PC-9 (cell line): ENCODE measurements around the gene SREBF2.

ENCODE experiments used
- EZH2 ChIP-seq: fragments of 200-600 bp; sonication (generic); IDR thresholded peaks from 2 replicates; pipeline ENCODE4 v1.8.0; 2017; ENCODE audit warnings: antibody characterized with exemption, low read depth
- TF ChIP-seq, protein P1 (sequence below): fragments of 200-600 bp; sonication (generic); conservative IDR thresholded peaks from 2 replicates; pipeline ENCODE4 v1.6.1; 2017; ENCODE audit warnings: mixed run types, antibody characterized with exemption, mild to moderate bottlenecking, moderate library complexity

DNA sequence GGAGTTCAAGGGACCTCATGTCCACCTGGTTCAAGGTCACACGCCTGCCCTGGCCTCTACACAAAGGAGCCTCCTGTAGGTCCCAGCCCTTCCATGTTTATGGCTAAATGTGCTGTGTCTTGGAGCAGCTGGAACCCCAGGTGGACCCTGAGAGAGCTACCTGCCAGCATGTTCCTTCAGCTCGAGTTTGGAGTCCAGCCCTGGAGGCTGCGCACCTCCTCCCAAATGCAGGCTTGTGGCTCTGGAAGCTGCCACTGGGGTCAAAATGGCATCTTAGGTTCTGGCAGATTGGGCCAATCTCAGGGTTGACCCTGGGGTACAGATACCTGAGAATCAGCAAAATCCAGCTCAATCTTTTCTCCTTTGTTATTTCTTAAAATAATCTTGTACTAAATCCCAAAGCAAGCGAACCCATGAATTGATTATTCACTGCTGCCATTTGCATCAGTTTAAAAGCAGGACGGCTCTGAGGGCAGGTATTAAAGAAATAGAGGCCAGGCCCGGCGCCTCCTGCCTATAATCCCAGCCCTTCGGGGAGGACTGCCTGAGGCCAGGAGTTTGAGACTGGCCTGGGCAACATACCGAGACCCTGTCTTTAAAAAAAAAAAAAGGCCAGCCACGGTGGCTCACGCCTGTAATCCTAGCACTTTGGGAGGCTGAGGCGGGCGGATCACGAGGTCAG, 90.8 kb downstream of the SREBF2 start:
- TF ChIP-seq EZH2 = no peak
- TF ChIP-seq, protein P1, sequence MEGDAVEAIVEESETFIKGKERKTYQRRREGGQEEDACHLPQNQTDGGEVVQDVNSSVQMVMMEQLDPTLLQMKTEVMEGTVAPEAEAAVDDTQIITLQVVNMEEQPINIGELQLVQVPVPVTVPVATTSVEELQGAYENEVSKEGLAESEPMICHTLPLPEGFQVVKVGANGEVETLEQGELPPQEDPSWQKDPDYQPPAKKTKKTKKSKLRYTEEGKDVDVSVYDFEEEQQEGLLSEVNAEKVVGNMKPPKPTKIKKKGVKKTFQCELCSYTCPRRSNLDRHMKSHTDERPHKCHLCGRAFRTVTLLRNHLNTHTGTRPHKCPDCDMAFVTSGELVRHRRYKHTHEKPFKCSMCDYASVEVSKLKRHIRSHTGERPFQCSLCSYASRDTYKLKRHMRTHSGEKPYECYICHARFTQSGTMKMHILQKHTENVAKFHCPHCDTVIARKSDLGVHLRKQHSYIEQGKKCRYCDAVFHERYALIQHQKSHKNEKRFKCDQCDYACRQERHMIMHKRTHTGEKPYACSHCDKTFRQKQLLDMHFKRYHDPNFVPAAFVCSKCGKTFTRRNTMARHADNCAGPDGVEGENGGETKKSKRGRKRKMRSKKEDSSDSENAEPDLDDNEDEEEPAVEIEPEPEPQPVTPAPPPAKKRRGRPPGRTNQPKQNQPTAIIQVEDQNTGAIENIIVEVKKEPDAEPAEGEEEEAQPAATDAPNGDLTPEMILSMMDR = no peak
